ENCODE measurements around the gene PACRG.

Gene PACRG

DNA sequence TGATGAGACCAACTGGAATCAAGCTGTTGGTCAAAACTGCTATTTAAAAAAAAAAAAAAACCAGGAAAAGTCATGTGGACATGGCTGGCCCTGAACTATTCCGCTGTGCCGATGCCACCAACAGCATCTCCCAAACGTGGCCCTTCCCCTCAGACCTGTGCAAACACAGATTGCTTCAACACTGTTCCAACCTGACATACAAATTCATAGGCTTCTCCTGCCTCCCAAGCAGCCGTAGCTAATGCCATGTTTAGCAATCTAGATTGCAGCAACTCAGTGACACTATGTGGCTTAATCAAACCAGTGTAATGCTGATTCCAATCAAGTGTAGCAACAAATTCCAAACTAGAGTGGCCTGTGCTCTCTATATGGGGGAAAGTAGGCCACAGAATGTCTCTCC, 16.4 kb upstream of the PACRG start:
- no peak for DNase-seq

DNA sequence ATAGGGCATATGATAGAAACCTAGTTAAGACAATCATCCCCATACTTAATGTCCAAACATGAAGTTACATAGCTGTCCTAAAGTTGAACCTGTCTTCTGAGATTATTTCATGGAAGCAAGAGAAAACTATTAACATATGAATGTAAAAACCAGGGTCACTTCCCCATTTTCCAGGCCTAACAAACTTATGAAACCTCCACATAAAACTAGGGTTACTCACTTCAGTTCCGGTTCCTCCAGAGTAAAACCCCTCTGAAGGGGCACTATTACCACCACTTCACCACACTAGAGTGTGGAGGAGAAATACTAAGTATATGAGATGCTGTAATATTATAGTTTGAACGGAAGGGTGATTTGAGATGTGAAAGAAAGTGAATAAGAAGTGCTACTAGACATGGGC, 15.1 kb upstream of the PACRG start:
- no peak for DNase-seq

DNA sequence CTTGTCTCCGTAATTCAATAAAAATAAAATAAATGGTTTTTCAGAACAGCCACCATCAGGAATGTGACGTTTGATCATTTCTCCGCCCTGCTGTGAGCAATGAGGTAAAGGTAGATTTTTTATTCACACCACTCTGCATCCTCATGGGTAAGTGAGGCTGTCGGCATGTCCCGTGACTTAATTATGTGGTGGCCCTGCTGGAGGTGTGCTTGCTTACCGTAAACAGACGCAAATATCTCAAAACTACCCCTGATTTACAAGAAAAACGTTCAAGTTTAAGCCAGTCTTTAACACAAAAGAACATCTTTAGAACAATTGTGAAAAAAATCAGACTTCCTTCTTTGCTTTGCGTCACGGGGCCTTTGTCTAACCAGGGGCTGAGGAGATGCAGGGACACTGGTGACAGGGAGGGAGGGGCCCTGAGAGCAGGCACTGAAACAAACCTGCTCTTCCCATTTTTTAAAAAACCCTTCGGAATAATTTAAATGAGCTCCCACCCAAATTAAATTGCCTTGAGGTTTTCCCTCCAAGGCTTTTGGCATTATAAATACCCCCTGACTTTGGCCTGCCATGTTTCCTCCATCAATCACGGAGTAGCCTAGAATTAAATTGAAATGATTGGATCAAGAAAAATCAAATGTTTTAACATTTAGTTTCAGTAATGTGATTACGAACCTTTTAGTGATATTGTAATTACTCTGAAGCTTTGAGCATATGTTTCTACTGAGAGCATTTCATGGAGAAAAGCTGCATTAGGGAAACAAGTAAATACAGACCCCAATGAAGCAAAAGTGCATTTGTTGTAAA, 13.6 kb upstream of the PACRG start:
- DNase-seq: no peak

DNA sequence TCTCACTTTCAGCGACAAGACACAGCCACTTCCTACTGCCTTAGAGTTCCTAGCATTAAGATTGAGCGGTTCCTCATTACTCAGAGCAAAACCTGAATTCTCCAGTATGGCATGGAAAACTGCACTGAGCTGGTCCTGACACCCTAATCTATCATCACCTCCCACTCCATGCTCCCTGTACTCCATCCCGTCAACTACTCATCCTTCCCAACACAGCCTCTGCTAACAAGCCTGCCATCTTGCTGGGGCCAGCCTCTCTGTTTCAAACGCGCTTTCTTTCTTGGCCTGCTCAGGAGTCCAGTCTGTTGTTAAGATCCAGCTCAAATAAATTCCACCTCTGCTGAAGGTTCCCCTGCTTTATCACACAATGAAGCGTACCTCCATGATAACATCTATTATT, 12.2 kb upstream of the PACRG start:
- no peak for DNase-seq

DNA sequence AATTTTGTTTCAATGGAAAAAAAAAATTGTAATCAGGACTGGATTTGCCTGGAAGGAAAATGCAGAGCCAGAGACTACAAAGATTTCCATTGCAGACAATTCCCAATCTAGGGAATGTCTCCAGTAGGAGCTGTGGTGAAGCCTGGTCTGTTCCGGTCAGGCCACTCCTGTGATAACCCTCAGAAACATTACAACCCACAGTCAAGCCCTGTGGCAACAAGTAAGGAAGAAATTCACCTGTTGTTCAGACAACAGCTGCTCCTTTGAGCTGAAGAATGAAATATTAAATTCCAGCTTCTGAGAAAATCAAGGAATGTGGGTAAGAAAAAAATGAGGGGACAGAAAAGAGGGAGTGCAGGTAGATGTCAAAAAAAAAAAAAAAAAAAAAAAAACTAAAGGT, 8.2 kb upstream of the PACRG start:
- DNase-seq: no peak

DNA sequence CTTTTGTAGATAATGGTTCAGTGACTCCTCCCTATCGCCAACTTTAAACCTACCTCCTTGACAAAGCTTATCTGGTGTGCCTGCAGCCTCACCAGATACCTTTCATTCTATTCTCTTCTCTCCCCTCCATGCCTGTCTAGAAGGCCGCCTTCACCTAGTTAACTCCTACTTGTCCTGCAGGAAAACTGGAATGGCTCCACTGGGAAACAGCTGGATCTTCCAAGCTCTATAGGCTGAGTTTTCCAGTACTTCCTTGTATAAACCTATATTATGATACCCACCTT, 6.4 kb upstream of the PACRG start:
- DNase-seq: no peak

DNA sequence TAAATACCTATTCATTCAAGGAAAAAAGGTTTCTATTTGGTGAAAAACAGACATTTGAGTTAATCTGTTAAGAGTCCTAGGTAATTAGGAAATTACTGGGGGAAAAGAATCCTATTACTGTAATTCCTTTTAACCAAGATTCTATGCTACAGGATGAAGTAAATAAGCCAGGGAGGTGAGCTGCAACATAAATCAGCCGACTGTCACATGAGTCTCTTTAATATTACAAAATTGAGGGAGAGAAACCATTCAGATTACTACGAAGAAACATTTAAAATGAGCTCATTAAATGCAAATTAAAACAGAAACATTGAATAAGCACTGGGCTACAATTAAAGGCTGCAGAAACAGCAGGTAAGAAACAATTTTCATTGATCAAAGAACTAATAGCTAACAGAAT, 5.5 kb upstream of the PACRG start:
- no peak for DNase-seq

DNA sequence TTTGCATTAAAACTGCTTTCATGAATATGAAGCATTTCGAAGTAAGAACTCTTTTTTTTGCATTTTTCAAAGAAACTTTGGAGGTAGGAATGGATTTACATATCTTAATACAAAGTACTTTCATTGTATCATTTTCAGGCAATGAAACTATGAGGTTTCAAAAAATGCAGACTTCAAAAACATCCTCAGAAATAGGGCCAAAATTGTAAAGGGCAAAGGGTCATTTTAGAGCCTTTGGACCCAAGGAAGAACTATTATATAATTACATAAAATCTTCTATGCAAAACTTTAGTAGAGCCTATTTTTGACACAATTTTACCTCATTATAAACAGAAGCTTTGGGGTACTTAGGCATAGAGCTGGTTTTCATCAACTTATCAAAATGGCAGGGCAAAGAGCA, 5.1 kb upstream of the PACRG start:
- DNase-seq: no peak

DNA sequence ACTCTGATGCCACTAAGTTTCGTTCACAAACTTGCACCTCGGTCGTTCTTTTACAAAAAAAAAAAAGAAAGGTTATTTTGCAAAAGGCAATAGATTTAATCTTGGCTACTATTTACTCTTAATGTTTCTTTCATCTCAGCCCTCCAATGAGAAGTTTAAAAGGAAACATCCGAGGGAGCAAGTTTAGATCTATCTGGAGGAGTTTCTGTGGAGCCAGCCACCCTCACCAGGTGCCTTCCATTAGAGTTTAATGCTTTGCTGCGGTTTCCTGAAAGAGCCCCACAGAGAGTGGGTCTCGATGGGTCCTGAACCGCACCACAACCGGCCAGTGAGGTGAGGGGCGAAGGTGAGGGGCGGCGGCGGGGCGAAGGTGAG, 840 bp upstream of the PACRG start:
- no peak for DNase-seq

DNA sequence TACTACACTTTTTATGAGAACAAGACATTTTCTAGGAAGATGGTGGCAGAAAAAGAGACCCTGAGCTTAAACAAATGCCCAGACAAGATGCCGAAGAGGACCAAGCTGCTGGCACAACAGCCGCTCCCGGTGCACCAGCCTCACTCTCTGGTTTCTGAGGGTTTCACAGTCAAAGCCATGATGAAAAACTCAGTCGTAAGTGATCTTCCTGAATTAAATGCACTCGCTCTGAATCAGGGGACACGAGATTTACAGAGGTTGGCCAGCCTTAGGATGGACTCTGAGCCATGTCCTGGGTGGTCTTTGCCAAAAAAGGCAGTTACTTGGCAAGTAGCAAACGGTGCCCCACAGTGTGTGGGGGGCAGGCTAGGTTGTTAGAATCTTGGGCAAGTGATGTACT, 423 bp downstream of the PACRG start:
- no peak for DNase-seq

DNA sequence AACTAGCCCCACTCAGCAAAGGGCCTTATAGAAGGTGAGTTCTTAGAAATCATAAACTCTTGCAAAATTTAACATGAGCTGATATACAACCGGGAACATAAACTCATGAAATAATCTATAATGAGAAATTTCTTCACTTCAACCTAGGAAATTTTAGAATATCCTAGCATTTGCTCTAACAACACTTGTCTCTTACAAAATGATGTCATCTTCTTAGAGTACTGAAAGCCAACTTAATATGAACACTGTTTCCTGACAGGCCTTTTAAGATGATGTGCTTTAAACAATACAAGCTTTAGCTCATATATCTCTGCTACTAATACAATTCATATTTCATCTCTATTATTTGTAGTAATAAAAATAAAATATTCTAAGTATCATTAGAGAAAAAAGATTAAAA, 932 bp downstream of the PACRG start:
- DNase-seq: no peak

DNA sequence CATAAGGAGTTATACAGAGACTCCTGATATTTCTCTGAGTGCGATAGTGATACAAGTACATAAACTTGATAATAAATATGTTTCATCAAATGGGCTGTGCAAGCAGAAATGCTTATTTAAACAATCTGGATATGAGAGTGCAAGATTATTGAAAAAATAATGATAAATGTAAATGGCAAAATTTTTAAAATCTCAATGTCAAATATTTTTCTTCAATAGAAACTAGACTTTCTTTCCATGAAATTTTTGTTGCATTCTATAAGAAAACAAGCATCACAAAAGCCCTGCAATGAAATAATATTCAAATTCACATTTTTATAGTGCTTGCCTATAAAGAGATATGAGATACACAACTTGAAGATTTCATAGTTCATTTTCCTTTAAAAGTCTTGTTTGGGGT, 2.7 kb downstream of the PACRG start:
- DNase-seq: no peak

DNA sequence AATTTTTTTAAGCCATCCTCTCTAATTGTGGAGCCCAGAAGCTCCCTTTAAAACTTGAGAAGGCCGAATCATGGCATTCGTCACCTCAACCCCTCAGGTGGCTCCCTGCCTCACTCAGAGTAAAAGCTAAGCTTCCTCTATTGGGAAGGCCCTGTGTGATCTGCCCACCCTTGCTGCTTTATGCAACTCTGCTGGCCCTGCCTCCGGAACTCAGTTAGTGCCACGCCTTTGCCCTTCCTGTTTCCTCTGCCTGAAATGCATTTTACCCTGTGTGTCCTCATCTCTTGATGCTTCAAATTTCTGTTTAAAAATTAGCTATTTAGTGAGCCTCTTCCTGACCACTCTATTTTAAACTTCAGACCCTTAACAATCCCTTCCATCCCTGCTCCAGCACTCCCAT, 5.7 kb downstream of the PACRG start:
- no peak for DNase-seq

DNA sequence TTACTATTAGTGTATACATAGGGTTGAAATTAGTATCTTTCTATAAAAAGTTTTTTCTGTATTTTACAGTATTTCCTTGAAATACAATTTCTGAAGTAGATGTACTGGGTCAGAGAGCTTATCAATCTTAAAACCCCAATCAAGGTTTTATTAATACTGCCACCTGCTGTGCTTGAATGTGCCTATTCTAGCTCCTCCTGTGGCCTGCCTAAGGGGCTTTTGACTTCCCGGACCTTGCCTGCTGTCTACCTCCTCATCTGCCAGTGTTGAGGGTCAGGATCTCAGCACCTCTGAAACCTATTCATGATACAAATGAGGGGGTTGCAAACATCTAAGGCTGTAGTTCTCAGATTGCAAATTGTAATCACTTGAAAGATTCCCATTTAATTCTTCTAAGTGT, 9.2 kb downstream of the PACRG start:
- DNase-seq: no peak

DNA sequence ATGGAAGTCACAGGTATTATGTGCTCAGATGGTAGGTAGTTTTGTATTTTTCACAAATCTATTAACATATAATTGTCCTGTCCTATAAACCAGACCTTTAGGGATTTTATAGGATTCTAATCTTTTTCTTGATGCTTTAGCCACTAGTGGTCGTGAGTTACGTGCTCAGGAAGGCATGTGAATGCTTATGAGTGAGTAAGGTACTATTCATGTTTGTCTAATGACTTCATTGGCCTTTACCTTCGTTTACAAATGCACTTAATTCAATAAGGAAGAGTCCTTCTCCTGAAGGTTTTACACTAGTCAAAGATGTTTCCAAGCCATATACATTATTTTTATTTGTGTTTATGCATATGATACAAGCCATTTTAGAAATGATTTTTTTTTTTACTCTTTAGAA, 23.0 kb downstream of the PACRG start:
- no peak for DNase-seq

DNA sequence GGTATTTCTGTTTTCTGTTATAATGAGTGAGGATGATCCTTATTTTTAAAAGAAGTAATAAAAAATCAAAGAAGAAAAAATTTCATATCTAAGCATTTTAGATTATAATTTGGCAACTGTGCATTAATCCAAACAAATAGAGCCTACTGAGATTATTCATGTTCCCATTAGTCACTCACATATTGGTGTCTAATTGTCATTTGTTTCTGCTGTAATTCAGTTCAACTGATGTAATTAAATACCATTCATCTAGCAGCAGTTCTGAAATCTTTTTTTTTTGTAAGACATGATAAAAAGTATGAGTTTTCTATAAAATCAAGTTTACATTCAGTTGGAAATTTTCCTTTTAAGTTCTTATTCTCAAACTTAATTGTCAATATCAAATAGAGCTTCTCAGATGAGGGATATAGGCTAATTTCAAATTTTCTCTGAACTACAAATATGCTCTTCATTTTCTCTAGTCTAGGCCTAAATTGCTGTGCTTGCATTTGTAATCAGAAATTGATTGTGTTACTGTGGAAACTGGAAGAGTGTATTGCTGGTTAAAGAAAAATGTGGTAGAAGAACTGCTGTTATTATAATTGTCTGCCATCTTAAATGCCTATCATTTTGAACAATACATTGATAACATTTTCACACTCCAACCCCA, 23.6 kb downstream of the PACRG start:
- no peak for DNase-seq

DNA sequence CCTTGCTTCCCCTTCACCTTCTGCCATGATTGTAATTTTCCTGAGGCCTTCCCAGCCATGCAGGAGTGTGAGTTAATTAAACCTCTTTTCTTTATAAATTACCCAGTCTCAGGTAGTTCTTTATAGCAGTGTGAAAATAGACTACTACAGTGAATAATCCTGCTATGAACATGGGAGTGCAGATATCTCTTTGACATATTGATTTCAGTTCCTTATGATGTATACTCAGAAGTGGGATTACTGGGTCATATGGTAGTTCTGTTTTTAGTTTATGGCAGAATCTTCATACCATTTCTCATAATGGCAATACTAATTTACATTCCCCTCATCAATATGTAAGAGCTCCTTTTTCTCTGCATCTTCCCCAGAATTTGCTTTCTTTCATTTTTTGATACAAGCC, 26.0 kb downstream of the PACRG start:
- no peak for DNase-seq

DNA sequence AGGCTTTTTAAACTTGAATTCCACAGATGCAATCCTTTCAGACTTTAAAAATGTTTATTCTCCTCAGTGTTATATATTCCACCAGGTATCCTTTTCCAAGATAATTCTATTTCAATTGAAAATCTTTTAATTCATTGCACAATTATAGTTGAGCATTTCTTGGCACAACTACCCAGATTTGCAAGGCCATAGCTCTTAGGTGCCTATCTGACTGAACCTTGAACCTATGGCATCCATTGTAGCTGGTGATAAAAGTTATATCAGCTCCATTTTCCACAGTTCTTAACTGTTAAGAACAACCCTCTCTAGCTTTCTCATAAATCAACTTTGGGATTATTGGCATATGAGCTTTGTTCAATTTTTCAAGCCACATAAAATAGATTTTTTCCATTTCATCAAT, 42.4 kb downstream of the PACRG start:
- no peak for DNase-seq

DNA sequence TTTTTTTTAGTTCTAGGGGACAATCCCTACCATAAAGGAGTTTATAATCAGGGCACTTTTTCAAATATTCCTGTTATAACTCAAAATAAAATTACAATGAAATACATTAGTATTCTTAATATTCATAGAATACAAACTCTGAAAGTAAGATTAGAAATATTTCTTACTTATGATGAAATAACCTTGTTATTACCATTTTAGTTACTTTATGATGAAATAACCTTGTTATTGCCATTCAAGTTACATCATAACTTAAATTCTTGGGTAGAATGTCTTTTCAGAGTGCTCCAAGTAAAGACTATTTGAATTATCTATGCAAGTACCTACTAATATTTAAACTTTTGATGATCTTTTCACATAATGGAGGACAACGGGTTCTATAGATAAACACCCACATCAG, 43.2 kb downstream of the PACRG start:
- no peak for DNase-seq

DNA sequence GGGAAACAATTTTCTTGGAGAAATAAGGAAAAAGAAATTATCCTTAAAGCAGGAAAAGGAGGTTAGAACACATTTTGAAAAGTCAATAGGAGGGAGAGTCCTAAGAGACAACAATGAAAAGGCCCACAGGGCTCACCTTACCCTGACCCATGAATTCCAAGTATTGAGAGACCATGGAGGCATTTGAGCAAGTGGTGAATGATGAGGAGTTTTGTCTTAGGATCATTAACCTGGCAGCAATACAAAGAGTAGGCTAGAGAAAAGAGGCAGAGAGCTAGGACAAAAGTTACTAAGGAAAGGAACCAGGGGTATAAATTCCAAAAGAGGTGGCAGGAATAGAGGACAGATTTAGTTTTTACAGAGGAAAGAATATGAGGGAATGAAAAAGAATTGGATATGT, 44.7 kb downstream of the PACRG start:
- DNase-seq: no peak

DNA sequence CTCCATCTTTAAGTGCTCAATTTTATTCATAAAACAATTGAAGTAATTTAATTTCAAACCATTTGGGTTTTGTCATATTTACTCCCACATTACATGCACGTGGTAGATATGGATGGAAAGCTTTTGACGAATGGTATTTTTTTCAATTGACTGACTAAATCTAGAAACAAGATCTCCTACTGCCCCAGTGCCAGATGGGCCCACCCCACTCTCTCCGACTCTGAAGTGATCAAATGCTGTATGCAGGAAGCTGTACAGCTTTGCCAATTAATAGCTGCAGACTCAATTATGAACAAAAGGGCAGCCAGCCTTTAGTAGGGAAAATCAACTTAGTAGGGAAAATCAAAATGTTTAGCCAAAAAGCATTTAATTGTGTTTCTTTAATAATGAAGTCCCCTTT, 46.2 kb downstream of the PACRG start:
- DNase-seq: no peak

DNA sequence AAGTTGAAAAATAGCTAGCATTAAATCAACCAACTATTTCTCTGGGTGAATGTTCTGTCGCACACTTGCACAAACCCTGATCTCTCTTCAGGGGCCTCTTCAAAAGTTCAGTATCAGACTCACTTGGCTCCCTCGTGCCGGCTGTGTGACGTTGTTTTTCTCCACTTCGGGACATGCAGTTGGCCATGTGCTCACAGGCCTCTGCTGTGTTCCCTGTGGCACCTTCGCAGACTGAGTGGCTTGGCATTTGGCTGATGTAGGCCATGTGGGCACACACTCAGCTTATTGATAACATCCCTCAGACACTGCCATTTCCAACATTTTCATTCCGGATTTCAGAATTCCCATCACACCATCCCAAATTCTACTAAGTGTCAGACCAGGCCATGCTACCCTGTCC, 49.3 kb downstream of the PACRG start:
- no peak for DNase-seq

DNA sequence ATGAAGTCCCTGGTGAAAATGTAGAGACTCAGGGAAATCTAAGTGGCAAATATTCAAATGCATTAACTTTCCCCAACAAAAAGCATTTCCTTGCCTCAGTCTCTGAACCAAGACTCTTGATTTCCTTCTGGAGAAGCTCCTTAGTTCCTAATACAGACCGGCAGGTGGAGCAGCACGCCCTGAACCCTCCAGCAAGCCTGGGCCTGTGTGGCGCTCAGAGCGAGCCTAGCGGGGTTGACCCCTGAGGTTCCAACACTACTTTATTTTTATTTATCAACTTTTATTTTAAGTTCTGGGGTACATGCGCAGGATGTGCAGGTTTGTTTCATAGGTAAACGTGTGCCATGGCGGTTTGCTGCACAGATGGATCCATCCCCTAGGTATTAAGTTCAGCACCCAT, 50.8 kb downstream of the PACRG start:
- no peak for DNase-seq

DNA sequence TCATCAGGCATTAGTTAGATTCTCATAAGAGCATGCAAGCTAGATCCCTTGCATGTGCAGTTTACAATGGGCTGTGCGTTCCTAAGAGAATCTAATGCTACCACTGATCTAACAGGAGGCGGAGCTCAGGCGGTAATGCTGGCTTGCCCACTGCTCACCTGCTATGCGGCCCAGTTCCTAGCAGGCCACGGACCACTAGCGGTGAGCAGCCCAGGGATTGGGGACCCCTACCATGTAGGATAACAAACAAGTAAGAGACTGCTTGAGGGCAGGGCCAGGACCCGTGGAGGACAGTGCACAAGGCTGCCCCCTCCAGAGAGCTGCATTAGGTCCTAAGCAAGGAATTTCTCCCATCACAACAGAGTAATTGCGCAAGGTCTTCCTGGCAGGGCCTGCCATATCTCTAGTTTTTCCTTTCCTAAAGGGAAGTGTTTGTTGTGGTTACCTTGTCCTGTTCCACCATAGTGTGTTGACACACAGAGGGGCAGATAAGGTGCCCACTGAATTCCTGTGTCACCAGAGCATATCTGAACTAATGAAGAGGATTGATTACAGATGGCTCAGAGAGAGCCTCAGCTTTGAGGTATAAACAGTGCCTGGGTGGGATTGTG, 58.0 kb downstream of the PACRG start:
- DNase-seq: no peak

Data from left hindlimb (tissue), 1 donor.